ENCODE measurements around the gene KLK4. TPM values are rescaled to one million over a fixed set of nuclear protein-coding genes. Genes with fewer than 3 reads are reported as not detected.

KLK4 gene
- total and polyA plus RNA-seq, 4 donors: not detected

DNA sequence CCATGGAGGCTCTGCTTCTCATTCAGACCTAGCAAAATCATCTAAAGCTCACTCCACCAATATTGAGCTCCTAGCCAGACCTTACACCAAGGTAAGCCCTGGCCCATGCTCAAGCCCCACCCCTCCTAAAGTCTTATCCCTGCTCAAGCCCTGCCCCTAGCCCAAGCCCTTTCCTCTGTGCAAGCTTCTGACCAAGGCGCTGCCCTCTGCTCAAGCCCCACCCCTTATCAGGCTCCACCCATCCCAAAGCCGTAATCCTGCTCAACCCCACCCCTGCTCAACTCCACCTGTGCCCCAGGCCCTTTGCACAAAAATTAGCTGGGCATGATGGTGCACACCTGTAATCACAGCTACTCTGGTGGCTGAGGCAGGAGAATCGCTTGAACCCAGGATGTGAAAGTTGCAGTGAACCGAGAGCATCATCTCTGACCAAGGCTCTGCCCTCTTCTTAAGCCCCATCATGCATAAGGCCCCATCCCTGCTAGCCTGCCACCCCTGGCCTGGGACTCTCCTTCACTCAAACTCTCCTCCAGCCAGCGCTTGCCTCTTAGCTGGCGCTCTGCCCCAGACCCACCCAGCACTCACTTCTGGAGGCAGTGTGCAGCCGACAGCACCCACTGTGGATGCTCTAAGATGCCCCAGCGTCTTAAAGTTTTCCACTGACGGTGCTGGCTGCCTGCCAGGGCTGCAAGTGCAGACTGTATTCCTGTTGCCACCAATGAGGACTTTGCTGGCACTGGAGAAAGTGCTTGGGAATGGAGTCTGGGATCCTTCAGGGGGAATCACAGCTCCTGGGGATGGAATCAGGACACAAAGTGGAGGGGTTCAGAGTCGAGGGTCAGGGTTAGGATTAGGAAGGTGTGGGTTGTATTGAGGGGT is 16.5 kb downstream of the KLK4 start:
- H3K27me3 ChIP-seq (ENCODE audit: control insufficient read depth in 4 of 4, insufficient read depth in 4 of 4, low read length in 3 of 4): peaks cover 0 to 2% (median 0%) of the 10 kb centered on the region in 4 donors
- no peaks in the 10 kb centered on the region for H3K36me3 ChIP-seq (ENCODE audit: control insufficient read depth in 4 of 4, insufficient read depth in 3 of 4, low read depth in 1 of 4, low read length in 3 of 4)
- no peaks in the 10 kb centered on the region for H3K4me1 ChIP-seq (ENCODE audit: control insufficient read depth in 4 of 4, insufficient read depth in 4 of 4, low read length in 3 of 4)
- WGBS: 61% methylated on average over 10 of the region's 10 CpGs
- TF ChIP-seq, protein P1, sequence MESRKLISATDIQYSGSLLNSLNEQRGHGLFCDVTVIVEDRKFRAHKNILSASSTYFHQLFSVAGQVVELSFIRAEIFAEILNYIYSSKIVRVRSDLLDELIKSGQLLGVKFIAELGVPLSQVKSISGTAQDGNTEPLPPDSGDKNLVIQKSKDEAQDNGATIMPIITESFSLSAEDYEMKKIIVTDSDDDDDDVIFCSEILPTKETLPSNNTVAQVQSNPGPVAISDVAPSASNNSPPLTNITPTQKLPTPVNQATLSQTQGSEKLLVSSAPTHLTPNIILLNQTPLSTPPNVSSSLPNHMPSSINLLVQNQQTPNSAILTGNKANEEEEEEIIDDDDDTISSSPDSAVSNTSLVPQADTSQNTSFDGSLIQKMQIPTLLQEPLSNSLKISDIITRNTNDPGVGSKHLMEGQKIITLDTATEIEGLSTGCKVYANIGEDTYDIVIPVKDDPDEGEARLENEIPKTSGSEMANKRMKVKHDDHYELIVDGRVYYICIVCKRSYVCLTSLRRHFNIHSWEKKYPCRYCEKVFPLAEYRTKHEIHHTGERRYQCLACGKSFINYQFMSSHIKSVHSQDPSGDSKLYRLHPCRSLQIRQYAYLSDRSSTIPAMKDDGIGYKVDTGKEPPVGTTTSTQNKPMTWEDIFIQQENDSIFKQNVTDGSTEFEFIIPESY (IDR thresholded peaks at IDR 0.05): no peak
- TF ChIP-seq HNF4A (conservative IDR thresholded peaks at IDR 0.05) (no peak), GABPA (IDR thresholded peaks at IDR 0.05 in 1 of 2, conservative IDR thresholded peaks at IDR 0.05 in 1 of 2) (no peak), RXRA (IDR thresholded peaks at IDR 0.05) (no peak)
- no peak for DNase-seq (ENCODE audit: low spot score)
- no peaks in the 10 kb centered on the region for H3K9me3 ChIP-seq (ENCODE audit: control insufficient read depth in 4 of 4, low read length in 3 of 4)
- no peak overlapping the region for H3K27ac ChIP-seq (ENCODE audit: low read depth in 1 of 2, low read length in 2 of 2)
- H3K4me3 ChIP-seq (ENCODE audit: low read depth in 1 of 3, low read length in 3 of 3): no peak overlapping the region
- no peak overlapping the region for H3K9ac ChIP-seq (ENCODE audit: low read depth in 1 of 2, low read length in 2 of 2)

DNA sequence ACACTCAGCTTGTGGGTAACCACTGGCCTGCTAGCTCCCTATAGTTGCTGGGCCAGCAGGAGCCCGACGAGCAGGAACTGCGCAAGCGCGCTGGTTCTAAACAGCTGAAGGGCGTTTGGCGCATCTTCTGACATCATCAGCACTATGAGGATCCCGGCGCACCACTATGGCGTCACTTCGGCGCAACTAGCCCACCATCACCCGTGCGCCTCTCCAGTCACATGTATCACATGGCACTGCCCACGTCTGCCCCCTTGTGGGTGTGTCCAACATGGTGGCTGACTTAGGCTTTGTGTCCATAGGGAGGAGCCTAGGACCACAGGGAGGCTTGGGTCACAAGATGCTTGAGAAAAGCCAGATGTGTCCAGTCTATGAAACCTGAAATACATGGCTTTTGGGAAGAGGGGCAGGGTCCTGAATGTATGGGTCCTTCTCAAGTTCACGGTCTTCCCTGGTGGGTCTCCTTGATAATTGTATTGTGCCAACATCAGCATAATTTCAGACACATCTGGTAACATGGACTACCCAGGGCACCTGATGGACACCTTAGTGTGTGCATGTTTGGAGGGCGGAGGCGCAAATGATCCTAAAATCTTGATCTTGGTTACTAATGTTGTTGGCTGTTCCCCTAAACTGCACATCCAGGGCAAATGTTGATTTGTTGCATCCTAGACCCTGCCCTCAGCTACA is 18.0 kb downstream of the KLK4 start:
- DNase-seq (ENCODE audit: low spot score): no peak
- Histone ChIP-seq H3K9me3 (ENCODE audit: control insufficient read depth in 4 of 4, low read length in 3 of 4) (no peaks in the 10 kb centered on the region), H3K36me3 (ENCODE audit: control insufficient read depth in 4 of 4, insufficient read depth in 3 of 4, low read depth in 1 of 4, low read length in 3 of 4) (no peaks in the 10 kb centered on the region), H3K9ac (ENCODE audit: low read depth in 1 of 2, low read length in 2 of 2) (no peak overlapping the region), H3K4me1 (ENCODE audit: control insufficient read depth in 4 of 4, insufficient read depth in 4 of 4, low read length in 3 of 4) (no peaks in the 10 kb centered on the region), H3K27me3 (ENCODE audit: control insufficient read depth in 4 of 4, insufficient read depth in 4 of 4, low read length in 3 of 4) (peaks cover 0 to 2% (median 0%) of the 10 kb centered on the region in 4 donors), H3K4me3 (ENCODE audit: low read depth in 1 of 3, low read length in 3 of 3) (no peak overlapping the region), H3K27ac (ENCODE audit: low read depth in 1 of 2, low read length in 2 of 2) (no peak overlapping the region)
- 90% methylated on average over 18 of the region's 18 CpGs for WGBS
- TF ChIP-seq, protein P2, sequence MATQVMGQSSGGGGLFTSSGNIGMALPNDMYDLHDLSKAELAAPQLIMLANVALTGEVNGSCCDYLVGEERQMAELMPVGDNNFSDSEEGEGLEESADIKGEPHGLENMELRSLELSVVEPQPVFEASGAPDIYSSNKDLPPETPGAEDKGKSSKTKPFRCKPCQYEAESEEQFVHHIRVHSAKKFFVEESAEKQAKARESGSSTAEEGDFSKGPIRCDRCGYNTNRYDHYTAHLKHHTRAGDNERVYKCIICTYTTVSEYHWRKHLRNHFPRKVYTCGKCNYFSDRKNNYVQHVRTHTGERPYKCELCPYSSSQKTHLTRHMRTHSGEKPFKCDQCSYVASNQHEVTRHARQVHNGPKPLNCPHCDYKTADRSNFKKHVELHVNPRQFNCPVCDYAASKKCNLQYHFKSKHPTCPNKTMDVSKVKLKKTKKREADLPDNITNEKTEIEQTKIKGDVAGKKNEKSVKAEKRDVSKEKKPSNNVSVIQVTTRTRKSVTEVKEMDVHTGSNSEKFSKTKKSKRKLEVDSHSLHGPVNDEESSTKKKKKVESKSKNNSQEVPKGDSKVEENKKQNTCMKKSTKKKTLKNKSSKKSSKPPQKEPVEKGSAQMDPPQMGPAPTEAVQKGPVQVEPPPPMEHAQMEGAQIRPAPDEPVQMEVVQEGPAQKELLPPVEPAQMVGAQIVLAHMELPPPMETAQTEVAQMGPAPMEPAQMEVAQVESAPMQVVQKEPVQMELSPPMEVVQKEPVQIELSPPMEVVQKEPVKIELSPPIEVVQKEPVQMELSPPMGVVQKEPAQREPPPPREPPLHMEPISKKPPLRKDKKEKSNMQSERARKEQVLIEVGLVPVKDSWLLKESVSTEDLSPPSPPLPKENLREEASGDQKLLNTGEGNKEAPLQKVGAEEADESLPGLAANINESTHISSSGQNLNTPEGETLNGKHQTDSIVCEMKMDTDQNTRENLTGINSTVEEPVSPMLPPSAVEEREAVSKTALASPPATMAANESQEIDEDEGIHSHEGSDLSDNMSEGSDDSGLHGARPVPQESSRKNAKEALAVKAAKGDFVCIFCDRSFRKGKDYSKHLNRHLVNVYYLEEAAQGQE (IDR thresholded peaks at IDR 0.05): no peak

DNA sequence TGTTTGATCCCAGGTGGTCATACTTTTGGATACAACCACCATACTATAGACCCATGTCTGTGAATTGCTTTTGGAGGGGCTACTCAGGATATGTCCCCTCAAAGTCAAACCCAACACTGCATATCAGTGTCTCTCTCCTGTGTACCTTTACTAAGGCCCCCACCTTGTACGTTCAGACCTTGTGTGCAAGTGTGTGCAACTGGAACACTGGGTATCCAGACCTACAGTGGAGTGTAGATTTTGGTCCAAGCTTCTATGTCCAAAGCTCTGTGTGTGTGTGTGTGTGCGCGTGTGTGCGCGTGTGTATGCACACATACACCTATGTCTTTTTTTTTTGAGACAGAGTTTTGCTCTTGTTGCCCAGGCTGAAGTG is 20.0 kb downstream of the KLK4 start:
- TF ChIP-seq, protein P3, sequence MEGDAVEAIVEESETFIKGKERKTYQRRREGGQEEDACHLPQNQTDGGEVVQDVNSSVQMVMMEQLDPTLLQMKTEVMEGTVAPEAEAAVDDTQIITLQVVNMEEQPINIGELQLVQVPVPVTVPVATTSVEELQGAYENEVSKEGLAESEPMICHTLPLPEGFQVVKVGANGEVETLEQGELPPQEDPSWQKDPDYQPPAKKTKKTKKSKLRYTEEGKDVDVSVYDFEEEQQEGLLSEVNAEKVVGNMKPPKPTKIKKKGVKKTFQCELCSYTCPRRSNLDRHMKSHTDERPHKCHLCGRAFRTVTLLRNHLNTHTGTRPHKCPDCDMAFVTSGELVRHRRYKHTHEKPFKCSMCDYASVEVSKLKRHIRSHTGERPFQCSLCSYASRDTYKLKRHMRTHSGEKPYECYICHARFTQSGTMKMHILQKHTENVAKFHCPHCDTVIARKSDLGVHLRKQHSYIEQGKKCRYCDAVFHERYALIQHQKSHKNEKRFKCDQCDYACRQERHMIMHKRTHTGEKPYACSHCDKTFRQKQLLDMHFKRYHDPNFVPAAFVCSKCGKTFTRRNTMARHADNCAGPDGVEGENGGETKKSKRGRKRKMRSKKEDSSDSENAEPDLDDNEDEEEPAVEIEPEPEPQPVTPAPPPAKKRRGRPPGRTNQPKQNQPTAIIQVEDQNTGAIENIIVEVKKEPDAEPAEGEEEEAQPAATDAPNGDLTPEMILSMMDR (IDR thresholded peaks at IDR 0.05; ENCODE audit: low read depth, low read length, missing input control): no peak
- TF ChIP-seq, protein P2 (IDR thresholded peaks at IDR 0.05): no peak
- TF ChIP-seq, protein P1 (IDR thresholded peaks at IDR 0.05): no peak
- no peak for TF ChIP-seq HNF4A (conservative IDR thresholded peaks at IDR 0.05)
- no peak overlapping the region for H3K9ac ChIP-seq (ENCODE audit: low read depth in 1 of 2, low read length in 2 of 2)
- no peak for DNase-seq (ENCODE audit: low spot score)
- 83% methylated on average over 5 of the region's 5 CpGs for WGBS
- no peaks in the 10 kb centered on the region for H3K4me1 ChIP-seq (ENCODE audit: control insufficient read depth in 4 of 4, insufficient read depth in 4 of 4, low read length in 3 of 4)
- H3K4me3 ChIP-seq (ENCODE audit: low read depth in 1 of 3, low read length in 3 of 3): no peak overlapping the region
- peaks cover 0 to 2% (median 0%) of the 10 kb centered on the region in 4 donors for H3K27me3 ChIP-seq (ENCODE audit: control insufficient read depth in 4 of 4, insufficient read depth in 4 of 4, low read length in 3 of 4)
- H3K36me3 ChIP-seq (ENCODE audit: control insufficient read depth in 4 of 4, insufficient read depth in 3 of 4, low read depth in 1 of 4, low read length in 3 of 4): no peaks in the 10 kb centered on the region
- no peak overlapping the region for H3K27ac ChIP-seq (ENCODE audit: low read depth in 1 of 2, low read length in 2 of 2)
- no peaks in the 10 kb centered on the region for H3K9me3 ChIP-seq (ENCODE audit: control insufficient read depth in 4 of 4, low read length in 3 of 4)
